MG63 (cell line): ENCODE measurements around the gene ABHD5. TPM values are rescaled to one million over a fixed set of nuclear protein-coding genes. Genes with fewer than 3 reads are reported as not detected.

Experiments
- DNase-seq: peaks from one replicate; pipeline ENCODE4 v3.0.0-alpha.2; 2020
- H3K27me3 ChIP-seq: fragments of 250-450 bp; sonication (Bioruptor Pico); 2 replicates; pipeline ENCODE4 v1.5.1; 2020; ENCODE audit warnings: mild to moderate bottlenecking, moderate library complexity
- H3K36me3 ChIP-seq: fragments of 250-450 bp; sonication (Bioruptor Pico); 2 replicates; pipeline ENCODE4 v1.5.1; 2020; ENCODE audit warnings: mild to moderate bottlenecking, moderate library complexity
- H3K4me3 ChIP-seq: fragments of 250-450 bp; sonication (Bioruptor Pico); 2 replicates; pipeline ENCODE4 v1.5.1; 2020; ENCODE audit warnings: mild to moderate bottlenecking, moderate library complexity
- H3K9me3 ChIP-seq: fragments of 250-450 bp; sonication (Bioruptor Pico); 2 replicates; pipeline ENCODE4 v1.5.1; 2020; ENCODE audit warnings: mild to moderate bottlenecking, moderate library complexity
- total RNA-seq: library from RNA; depleted of rRNA; stranded (reverse); fragments of >200 nt; shearing (Covaris generic); gene quantifications from 2 replicates; pipeline ENCODE4 v1.2.3, GENCODE V29; 2014; ENCODE audit warnings: low replicate concordance

ABHD5 gene
- total RNA-seq, 1 experiment from 2014 or later = 20.9 TPM

- Histone ChIP-seq H3K9me3 (no peaks in the 10 kb centered on the region), H3K4me3 (no peak overlapping the region), H3K27me3 (no peaks in the 10 kb centered on the region), H3K36me3 (no peaks in the 10 kb centered on the region)
- DNase-seq = no peak
These were observed 69.2 kb downstream of the ABHD5 start for GRCh38 chr3:43759938-43760337.

DNA sequence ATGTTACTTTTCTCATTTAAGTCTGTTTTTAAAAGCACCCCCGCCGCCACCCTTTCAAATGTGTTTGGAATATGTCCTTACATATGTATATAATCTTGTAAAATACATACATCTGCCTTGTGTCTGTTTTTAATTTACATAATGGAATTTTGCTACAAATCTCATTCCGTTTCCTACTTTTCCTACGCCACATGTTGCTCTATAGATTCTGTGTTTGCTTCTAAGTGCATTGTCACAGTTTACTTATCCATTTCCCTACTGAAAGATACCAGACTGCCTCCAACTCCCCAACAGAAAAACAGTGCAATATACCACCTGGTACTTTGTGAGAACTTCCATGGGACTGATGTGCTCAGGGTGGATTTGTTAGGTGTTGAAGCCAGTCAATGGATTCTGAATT is 70.2 kb downstream of the ABHD5 start:
- no peak for DNase-seq
- H3K9me3 ChIP-seq = no peaks in the 10 kb centered on the region

DNA sequence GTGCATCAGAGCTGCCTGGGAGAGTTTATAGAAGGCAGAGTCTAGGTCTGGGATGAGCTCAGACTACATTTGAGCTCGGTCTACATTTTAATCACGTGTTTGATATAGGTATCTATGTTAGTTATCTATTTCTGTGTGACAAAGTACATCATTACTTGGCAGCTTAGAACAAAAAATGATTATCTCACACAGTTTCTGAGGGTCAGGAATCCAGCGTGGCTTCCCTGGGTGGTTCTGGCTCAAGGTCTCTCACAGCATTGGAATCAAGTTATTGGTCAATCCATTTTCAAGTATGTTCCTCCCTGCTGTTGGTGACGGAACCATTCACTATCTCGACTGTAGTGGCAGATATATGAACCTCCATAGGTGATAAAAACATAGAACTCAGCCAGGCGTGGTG is 71.7 kb downstream of the ABHD5 start:
- no peak overlapping the region for H3K4me3 ChIP-seq

More for the DNA sequence above, 70.2 kb downstream of the ABHD5 start:
- H3K4me3 ChIP-seq = no peak overlapping the region
- no peaks in the 10 kb centered on the region for H3K36me3 ChIP-seq
- H3K27me3 ChIP-seq = no peaks in the 10 kb centered on the region

DNA sequence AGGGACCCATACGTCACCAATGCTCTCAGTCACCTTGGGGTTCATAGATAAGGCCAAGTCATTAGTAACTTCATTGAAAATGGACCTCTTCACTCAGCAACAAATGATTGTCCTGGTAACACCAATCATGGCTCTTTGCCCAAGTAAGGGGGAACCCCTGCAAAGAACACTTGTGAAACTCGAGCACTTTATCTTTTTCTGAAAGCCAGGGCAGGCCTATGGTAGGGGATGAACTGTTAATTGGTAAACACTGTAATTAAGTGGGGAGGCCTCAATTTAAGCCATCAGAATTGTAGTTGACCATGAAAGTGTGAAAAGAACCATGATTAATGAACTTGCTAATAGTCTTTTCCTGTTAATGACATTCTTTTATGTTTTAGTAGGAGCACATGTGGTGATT is 73.3 kb downstream of the ABHD5 start:
- no peaks in the 10 kb centered on the region for H3K27me3 ChIP-seq
- no peak overlapping the region for H3K4me3 ChIP-seq
- DNase-seq = no peak
- H3K9me3 ChIP-seq = no peaks in the 10 kb centered on the region
- no peaks in the 10 kb centered on the region for H3K36me3 ChIP-seq

More for the DNA sequence above, 71.7 kb downstream of the ABHD5 start:
- Histone ChIP-seq H3K36me3 (no peaks in the 10 kb centered on the region), H3K9me3 (no peaks in the 10 kb centered on the region), H3K27me3 (no peaks in the 10 kb centered on the region)
- no peak for DNase-seq

- DNase-seq = no peak
These were observed 73.7 kb downstream of the ABHD5 start for GRCh38 chr3:43764471-43764870.

GRCh38 chr3:43765521-43765971 is 74.8 kb downstream of the ABHD5 start:
- Histone ChIP-seq H3K27me3 (no peaks in the 10 kb centered on the region), H3K9me3 (no peaks in the 10 kb centered on the region), H3K4me3 (no peak overlapping the region), H3K36me3 (no peaks in the 10 kb centered on the region)
- no peak for DNase-seq

More at GRCh38 chr3:43764471-43764870, 73.7 kb downstream of the ABHD5 start:
- Histone ChIP-seq H3K9me3 (no peaks in the 10 kb centered on the region), H3K27me3 (no peaks in the 10 kb centered on the region), H3K4me3 (no peak overlapping the region), H3K36me3 (no peaks in the 10 kb centered on the region)

GRCh38 chr3:43766672-43767465 is 76.1 kb downstream of the ABHD5 start:
- peak; percentile 53 for DNase-seq
- Histone ChIP-seq H3K4me3 (no peak overlapping the region), H3K9me3 (no peaks in the 10 kb centered on the region), H3K36me3 (no peaks in the 10 kb centered on the region), H3K27me3 (no peaks in the 10 kb centered on the region)

DNA sequence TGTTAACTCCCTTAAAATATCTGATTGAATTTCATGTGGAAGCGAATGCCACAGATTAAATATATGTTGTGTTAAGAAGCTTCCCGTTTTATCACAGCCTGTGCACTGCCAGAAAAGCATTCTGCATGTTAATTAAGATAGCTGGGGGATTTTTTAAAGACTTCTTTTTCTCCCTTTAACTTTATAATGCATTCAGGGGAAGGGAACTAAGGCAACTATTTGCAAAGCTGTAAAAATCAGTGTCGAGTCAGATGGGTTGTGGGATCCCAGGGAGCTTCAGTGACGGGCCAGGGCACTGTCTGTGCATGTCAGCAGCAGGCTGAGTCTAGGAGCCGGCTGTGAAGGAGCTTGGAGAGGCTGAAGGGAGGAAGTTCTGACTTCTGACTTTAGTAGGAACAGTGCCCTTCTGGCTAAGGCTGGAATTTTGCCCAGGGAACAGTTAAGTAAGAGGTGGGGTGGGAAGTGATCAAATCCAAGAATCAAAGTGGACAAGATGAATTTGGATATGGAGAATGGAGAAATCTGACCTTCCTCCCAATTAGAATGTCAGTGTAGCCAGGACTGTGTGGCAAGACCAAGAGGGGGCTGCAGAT is 77.7 kb downstream of the ABHD5 start:
- DNase-seq = peak; percentile 38
- no peaks in the 10 kb centered on the region for H3K27me3 ChIP-seq
- no peaks in the 10 kb centered on the region for H3K9me3 ChIP-seq

DNA sequence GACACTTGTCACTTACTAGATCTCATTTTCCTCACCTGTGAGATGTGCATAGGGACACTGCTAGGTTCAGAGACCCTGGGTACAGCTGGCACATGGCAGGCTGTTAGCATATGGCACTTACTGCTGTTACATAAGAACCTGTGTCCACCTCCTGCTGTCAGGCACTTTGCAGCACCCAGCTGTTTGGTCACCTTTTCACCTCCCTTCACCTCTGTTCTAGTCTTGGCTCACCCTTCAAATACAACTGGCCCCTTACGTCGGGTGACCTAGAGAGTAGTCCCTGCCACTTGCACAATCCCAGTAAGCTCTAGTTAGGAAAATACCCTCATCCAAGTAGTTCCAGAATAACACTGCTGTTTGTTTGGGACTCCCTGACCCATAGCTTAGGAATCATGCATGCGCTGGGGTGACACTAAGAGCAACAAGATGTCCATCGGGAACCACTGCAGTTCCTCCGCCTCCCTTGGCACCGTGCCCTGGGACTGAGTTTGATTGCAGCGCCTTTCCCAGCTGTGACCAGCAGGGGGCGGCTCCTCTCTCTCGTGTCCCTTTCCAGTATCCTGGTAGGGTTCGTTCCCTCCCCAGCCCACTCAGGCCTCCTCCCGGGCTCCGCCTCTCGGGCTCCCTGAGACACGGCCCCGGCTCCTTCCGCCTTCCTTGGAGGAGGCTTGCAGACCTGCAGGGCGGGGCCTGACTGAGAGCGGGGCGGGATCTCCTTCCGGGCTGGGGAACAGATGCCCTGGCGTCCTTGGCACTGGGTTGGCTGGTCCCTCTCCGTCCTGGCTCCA is 78.6 kb downstream of the ABHD5 start:
- H3K4me3 ChIP-seq = peak overlapping the region; percentile 34

More for the DNA sequence above, 77.7 kb downstream of the ABHD5 start:
- Histone ChIP-seq H3K4me3 (no peak overlapping the region), H3K36me3 (no peaks in the 10 kb centered on the region)

DNA sequence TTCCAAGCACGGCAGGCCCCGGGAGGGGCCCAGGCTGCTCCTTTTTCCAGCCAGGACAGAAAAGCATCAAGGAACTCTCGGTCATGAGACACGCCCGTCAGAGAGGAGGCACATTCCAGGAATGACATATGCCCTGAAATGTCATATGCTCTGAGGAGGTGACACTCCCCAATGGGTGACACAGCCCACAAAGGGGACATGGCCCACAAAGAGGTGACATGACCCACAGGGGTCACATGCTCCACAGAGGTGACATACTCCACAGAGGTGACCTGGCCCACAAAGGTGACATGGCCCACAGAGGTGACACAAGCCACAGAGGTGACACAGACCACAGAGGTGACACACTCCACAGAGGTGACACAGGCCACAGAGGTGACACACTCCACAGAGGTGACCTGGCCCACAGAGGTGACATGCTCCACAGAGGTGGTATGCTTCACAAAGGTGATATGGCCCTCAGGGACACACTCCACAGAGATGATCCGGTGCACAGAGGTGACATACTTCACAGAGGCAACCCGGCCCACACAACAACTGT is 79.2 kb downstream of the ABHD5 start:
- Histone ChIP-seq H3K4me3 (peak overlapping the region; percentile 34), H3K27me3 (no peaks in the 10 kb centered on the region), H3K36me3 (no peaks in the 10 kb centered on the region), H3K9me3 (no peaks in the 10 kb centered on the region)
- DNase-seq = no peak

More for the DNA sequence above, 78.6 kb downstream of the ABHD5 start:
- no peaks in the 10 kb centered on the region for H3K27me3 ChIP-seq
- no peaks in the 10 kb centered on the region for H3K9me3 ChIP-seq
- peak; percentile 96 for DNase-seq
- no peaks in the 10 kb centered on the region for H3K36me3 ChIP-seq

- no peaks in the 10 kb centered on the region for H3K36me3 ChIP-seq
- no peaks in the 10 kb centered on the region for H3K27me3 ChIP-seq
- no peaks in the 10 kb centered on the region for H3K9me3 ChIP-seq
- no peak for DNase-seq
- H3K4me3 ChIP-seq = no peak overlapping the region
These were observed 79.8 kb downstream of the ABHD5 start for GRCh38 chr3:43770426-43771103.

DNA sequence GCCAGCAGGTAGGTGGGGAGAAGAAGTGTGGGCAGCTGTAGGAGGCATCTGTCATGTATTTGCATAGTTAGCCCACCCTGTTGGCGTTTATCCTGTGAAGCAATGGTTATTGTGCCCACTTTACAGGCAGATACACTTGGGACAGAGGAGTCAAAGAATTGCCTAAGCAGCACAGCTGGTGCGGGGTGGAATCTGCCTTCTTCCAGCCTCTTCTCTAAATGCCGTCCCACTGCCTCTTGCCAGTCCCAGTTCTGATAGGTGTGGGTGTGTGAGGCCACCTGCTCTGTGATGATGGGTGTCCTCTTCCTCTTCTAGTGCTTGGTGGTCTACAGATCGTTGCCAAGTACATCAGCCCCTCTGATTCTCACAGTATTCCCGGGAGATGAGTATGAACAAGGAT is 80.9 kb downstream of the ABHD5 start:
- no peaks in the 10 kb centered on the region for H3K9me3 ChIP-seq
- no peak for DNase-seq
- H3K4me3 ChIP-seq = no peak overlapping the region
- no peaks in the 10 kb centered on the region for H3K36me3 ChIP-seq
- no peaks in the 10 kb centered on the region for H3K27me3 ChIP-seq

DNA sequence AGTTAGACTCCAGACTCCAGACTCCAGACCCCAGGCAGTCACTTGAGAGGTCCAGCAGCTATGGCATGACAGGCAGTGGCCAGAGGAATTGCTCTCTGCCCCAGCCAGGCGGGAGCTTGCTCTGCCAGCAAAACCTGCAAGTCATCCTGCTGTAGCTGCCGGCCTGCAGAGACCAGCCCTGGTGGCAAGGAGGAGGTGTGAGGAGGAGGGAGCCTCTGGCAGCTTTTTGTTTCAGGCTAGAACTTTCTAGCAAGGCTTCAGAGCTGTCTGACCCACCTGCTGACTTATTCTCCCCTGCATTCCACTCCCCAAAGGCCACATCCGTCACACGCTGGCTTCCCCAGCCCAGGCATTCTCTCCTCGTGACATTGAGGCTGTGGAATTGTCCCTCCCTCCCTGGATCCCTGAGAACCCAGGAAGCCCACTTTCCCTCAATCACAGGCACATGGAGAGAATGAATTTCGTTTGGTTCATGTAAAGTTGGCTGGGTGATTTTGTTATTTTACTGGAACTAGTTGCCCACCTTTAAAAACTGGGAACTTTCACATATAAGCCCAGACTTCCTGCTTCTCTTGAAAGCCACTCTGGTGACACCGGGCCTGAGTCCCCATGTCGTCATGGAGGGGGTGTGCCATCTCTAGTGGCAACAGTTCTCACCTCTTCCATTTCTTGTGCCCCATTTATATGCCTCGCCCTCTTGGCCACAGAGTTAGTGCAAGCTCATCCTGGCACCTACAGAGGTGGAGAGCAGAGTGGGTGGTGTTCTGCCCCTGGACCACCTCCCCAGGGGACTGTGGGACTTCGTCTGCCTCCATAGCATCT is 82.7 kb downstream of the ABHD5 start:
- H3K9me3 ChIP-seq = no peaks in the 10 kb centered on the region
- H3K36me3 ChIP-seq = no peaks in the 10 kb centered on the region
- DNase-seq = no peak
- no peak overlapping the region for H3K4me3 ChIP-seq
- no peaks in the 10 kb centered on the region for H3K27me3 ChIP-seq

DNA sequence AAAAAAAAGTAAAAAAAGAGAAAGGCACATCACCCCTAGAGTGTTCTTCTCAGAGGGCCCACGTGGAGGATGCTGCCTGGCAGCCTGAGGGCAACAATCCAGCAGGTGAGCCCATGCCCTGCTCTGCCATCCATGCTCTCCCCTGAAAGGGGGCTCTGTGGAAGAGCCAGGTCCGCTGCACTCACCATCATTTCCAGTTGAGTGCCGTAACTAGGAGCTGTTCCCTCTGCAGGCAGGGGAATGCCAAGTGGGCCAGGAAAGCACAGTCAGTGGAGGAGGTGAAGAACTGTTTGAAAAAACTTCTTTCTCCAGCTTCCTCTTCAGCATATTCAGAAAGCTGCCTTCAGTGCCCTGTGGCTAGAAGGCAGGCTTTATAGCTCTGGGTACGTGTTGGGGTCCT is 84.1 kb downstream of the ABHD5 start:
- no peaks in the 10 kb centered on the region for H3K36me3 ChIP-seq
- no peaks in the 10 kb centered on the region for H3K9me3 ChIP-seq
- DNase-seq = no peak

DNA sequence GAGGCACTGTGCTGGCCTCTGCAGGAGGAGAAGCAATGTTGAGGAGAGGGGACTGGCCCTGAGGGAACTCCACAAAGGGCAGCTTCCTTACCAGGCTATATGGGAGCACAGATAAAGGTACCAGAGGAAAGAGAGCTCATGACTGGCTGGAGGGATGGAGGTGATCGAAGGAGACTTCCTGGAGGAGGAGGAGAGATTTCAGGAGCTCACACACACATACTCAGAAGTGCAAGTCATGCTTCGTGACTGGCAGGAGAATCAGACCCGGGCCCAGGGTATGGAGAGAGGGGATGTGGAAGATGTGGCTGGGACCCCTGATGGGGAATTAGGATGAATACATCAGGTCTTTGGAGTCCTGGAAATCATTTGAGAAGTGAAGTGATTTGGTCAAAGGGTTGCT is 85.4 kb downstream of the ABHD5 start:
- H3K9me3 ChIP-seq = no peaks in the 10 kb centered on the region
- no peak overlapping the region for H3K4me3 ChIP-seq
- DNase-seq = no peak
- no peaks in the 10 kb centered on the region for H3K36me3 ChIP-seq
- H3K27me3 ChIP-seq = no peaks in the 10 kb centered on the region

More for the DNA sequence above, 84.1 kb downstream of the ABHD5 start:
- Histone ChIP-seq H3K27me3 (no peaks in the 10 kb centered on the region), H3K4me3 (no peak overlapping the region)

- no peak for DNase-seq
- H3K27me3 ChIP-seq = no peaks in the 10 kb centered on the region
- no peaks in the 10 kb centered on the region for H3K9me3 ChIP-seq
- H3K36me3 ChIP-seq = no peaks in the 10 kb centered on the region
- H3K4me3 ChIP-seq = no peak overlapping the region
These were observed 89.1 kb downstream of the ABHD5 start for GRCh38 chr3:43779850-43780249.
